Measurements from ENCODE around the gene LEUTX.

Gene LEUTX

GRCh38 chr19:39833160-39833463, 54.5 kb downstream of the LEUTX start:
- Histone ChIP-seq H3K27ac (ENCODE audit: low read depth, low read length) (no peak overlapping the region), H2AFZ (ENCODE audit: low read depth, low read length, severe bottlenecking) (no peak overlapping the region), H3K79me2 (ENCODE audit: insufficient read depth, low read length) (0 out of 2 replicates have a peak, but pooled peaks cover 6% of the 10 kb centered on the region), H3K9me2 (replicated peaks; ENCODE audit: insufficient read depth, low read length) (no peaks in the 10 kb centered on the region), H3K9ac (ENCODE audit: low read length) (peak overlapping the region; percentile 11; the same call in 1 of the 2 replicates), H3F3A (ENCODE audit: insufficient read depth) (peaks cover 20% of the 10 kb centered on the region), H3K4me3 (ENCODE audit: insufficient read depth, low read length, poor library complexity, severe bottlenecking) (no peak overlapping the region), H3K36me3 (ENCODE audit: low read length) (peaks cover 11% of the 10 kb centered on the region; the same call in 1 of the 2 replicates), H3K9me3 (ENCODE audit: insufficient read depth, low read length) (no peaks in the 10 kb centered on the region), H4K20me1 (ENCODE audit: low read depth, low read length) (no peaks in the 10 kb centered on the region), H3K27me3 (ENCODE audit: low read length) (no peaks in the 10 kb centered on the region), H3K4me2 (ENCODE audit: low read depth, low read length, poor library complexity, severe bottlenecking) (peak overlapping the region; percentile 47)
- TF ChIP-seq EZH2phosphoT487 (conservative IDR thresholded peaks at IDR 0.05; ENCODE audit: low read length) (no peak), CTCF (IDR thresholded peaks at IDR 0.05; ENCODE audit: insufficient read depth, low read length, poor library complexity, severe bottlenecking) (no peak)

GRCh38 chr19:39833464-39834286, 55.0 kb downstream of the LEUTX start, which contains the start of gene DYRK1B:
TSS of gene DYRK1B (minus strand) at chr19:39834162. CDS start at chr19:39831867, 2,295 bp downstream.
- Histone ChIP-seq H3K9me3 (ENCODE audit: insufficient read depth, low read length) (no peaks in the 10 kb centered on the region), H3F3A (ENCODE audit: insufficient read depth) (peaks cover 20% of the 10 kb centered on the region), H3K4me3 (ENCODE audit: insufficient read depth, low read length, poor library complexity, severe bottlenecking) (peak within 1 kb of the TSS; percentile 44), H3K9me2 (replicated peaks; ENCODE audit: insufficient read depth, low read length) (no peaks in the 10 kb centered on the region), H3K36me3 (ENCODE audit: low read length) (peaks cover 11% of the 10 kb centered on the region; the same call in 1 of the 2 replicates), H3K9ac (ENCODE audit: low read length) (peak within 1 kb of the TSS; percentile 11; the same call in 1 of the 2 replicates), H3K4me2 (ENCODE audit: low read depth, low read length, poor library complexity, severe bottlenecking) (peak within 1 kb of the TSS; percentile 47), H3K79me2 (ENCODE audit: insufficient read depth, low read length) (peaks cover 10% of the 10 kb centered on the region; the same call in 1 of the 2 replicates), H3K27ac (ENCODE audit: low read depth, low read length) (no peak within 1 kb of the TSS), H2AFZ (ENCODE audit: low read depth, low read length, severe bottlenecking) (peak within 1 kb of the TSS; percentile 36), H4K20me1 (ENCODE audit: low read depth, low read length) (no peaks in the 10 kb centered on the region), H3K27me3 (ENCODE audit: low read length) (no peaks in the 10 kb centered on the region)
- no peak for TF ChIP-seq CTCF (IDR thresholded peaks at IDR 0.05; ENCODE audit: insufficient read depth, low read length, poor library complexity, severe bottlenecking)
- TF ChIP-seq EZH2phosphoT487 (conservative IDR thresholded peaks at IDR 0.05; ENCODE audit: low read length) = no peak

- H3K9ac ChIP-seq (ENCODE audit: low read length) = no peak overlapping the region
- TF ChIP-seq CTCF (IDR thresholded peaks at IDR 0.05; ENCODE audit: insufficient read depth, low read length, poor library complexity, severe bottlenecking) (no peak), EZH2phosphoT487 (conservative IDR thresholded peaks at IDR 0.05; ENCODE audit: low read length) (no peak)
- peak overlapping the region; percentile 36 for H2AFZ ChIP-seq (ENCODE audit: low read depth, low read length, severe bottlenecking)
- peaks cover 11% of the 10 kb centered on the region; the same call in 1 of the 2 replicates for H3K36me3 ChIP-seq (ENCODE audit: low read length)
- H4K20me1 ChIP-seq (ENCODE audit: low read depth, low read length) = no peaks in the 10 kb centered on the region
- peak overlapping the region; percentile 47 for H3K4me2 ChIP-seq (ENCODE audit: low read depth, low read length, poor library complexity, severe bottlenecking)
- H3F3A ChIP-seq (ENCODE audit: insufficient read depth) = peaks cover 20% of the 10 kb centered on the region
- no peaks in the 10 kb centered on the region for H3K27me3 ChIP-seq (ENCODE audit: low read length)
- H3K4me3 ChIP-seq (ENCODE audit: insufficient read depth, low read length, poor library complexity, severe bottlenecking) = no peak overlapping the region
- no peak overlapping the region for H3K27ac ChIP-seq (ENCODE audit: low read depth, low read length)
- no peaks in the 10 kb centered on the region for H3K9me3 ChIP-seq (ENCODE audit: insufficient read depth, low read length)
- peaks cover 16% of the 10 kb centered on the region for H3K79me2 ChIP-seq (ENCODE audit: insufficient read depth, low read length)
- H3K9me2 ChIP-seq (replicated peaks; ENCODE audit: insufficient read depth, low read length) = no peaks in the 10 kb centered on the region
These were observed 55.7 kb downstream of the LEUTX start for GRCh38 chr19:39834287-39834841.

All from SU-DHL-6 (cell line).